ENCODE measurements around the gene CMTM8. TPM values are rescaled to one million over a fixed set of nuclear protein-coding genes. Genes with fewer than 3 reads are reported as not detected.

CMTM8 gene
- total RNA-seq, 4 donors from 2014 or later: 4.4 to 39.2 (median 7.4) TPM

GRCh38 chr3:32303977-32304881 is 65.7 kb downstream of the CMTM8 start:
- Histone ChIP-seq H3K36me3 (no peaks in the 10 kb centered on the region), H3K27me3 (no peaks in the 10 kb centered on the region), H3K4me3 (no peak overlapping the region), H3K4me1 (peaks cover 0 to 21% (median 2%) of the 10 kb centered on the region in 4 donors), H3K9me3 (no peaks in the 10 kb centered on the region), H3K27ac (no peak overlapping the region)
- in situ Hi-C loops (cut with MboI; ENCODE audit: low pct_ligation_motif_present in 1 of 4, low pct_unique_long_range_greater_than_20kb in 1 of 4, low sequenced_read_pairs in 3 of 4): no loop called here
- DNase-seq: no peak
- TF ChIP-seq EP300 (IDR thresholded peaks at IDR 0.05; ENCODE audit: low read depth) (no peak), POLR2AphosphoS5 (IDR thresholded peaks at IDR 0.05) (no peak), POLR2A (IDR thresholded peaks at IDR 0.05) (no peak), CTCF (IDR thresholded peaks at IDR 0.05) (no peak)
- WGBS, 2 donors (ENCODE audit: low coverage in 1 of 2): 72 to 83% methylated on average over 2 to 3 of the region's 3 CpGs
- intact Hi-C loops (cut with DNase I; ENCODE audit: low total_unique reads): no loop called here

GRCh38 chr3:32305361-32305876 is 66.9 kb downstream of the CMTM8 start:
- TF ChIP-seq POLR2A (IDR thresholded peaks at IDR 0.05): no peak
- TF ChIP-seq EP300 (IDR thresholded peaks at IDR 0.05; ENCODE audit: low read depth): no peak
- no peak for TF ChIP-seq CTCF (IDR thresholded peaks at IDR 0.05)
- no peak for TF ChIP-seq POLR2AphosphoS5 (IDR thresholded peaks at IDR 0.05)
- WGBS, 2 donors (ENCODE audit: low coverage in 1 of 2): 86 to 100% methylated on average over 1 to 2 of the region's 2 CpGs
- Histone ChIP-seq H3K27ac (no peak overlapping the region), H3K4me1 (peaks cover 0 to 21% (median 2%) of the 10 kb centered on the region in 4 donors), H3K9me3 (no peaks in the 10 kb centered on the region), H3K27me3 (no peaks in the 10 kb centered on the region), H3K36me3 (no peaks in the 10 kb centered on the region), H3K4me3 (no peak overlapping the region)
- in situ Hi-C loops (cut with MboI; ENCODE audit: low pct_ligation_motif_present in 1 of 4, low pct_unique_long_range_greater_than_20kb in 1 of 4, low sequenced_read_pairs in 3 of 4): no loop called here
- DNase-seq: no peak
- intact Hi-C loops (cut with DNase I; ENCODE audit: low total_unique reads): no loop called here

GRCh38 chr3:32306072-32306471 is 67.6 kb downstream of the CMTM8 start:
- no peak for DNase-seq
- no peak overlapping the region for H3K4me3 ChIP-seq
- H3K36me3 ChIP-seq: no peaks in the 10 kb centered on the region
- intact Hi-C loops (cut with DNase I; ENCODE audit: low total_unique reads) (no loop called here), in situ Hi-C loops (cut with MboI; ENCODE audit: low pct_ligation_motif_present in 1 of 4, low pct_unique_long_range_greater_than_20kb in 1 of 4, low sequenced_read_pairs in 3 of 4) (no loop called here)
- no peaks in the 10 kb centered on the region for H3K27me3 ChIP-seq
- no peak overlapping the region for H3K27ac ChIP-seq
- peaks cover 0 to 21% (median 2%) of the 10 kb centered on the region in 4 donors for H3K4me1 ChIP-seq
- TF ChIP-seq POLR2AphosphoS5 (IDR thresholded peaks at IDR 0.05) (no peak), POLR2A (IDR thresholded peaks at IDR 0.05) (no peak)
- WGBS, 2 donors (ENCODE audit: low coverage in 1 of 2): 92 to 100% methylated on average over 1 to 3 of the region's 3 CpGs
- H3K9me3 ChIP-seq: no peaks in the 10 kb centered on the region

DNA sequence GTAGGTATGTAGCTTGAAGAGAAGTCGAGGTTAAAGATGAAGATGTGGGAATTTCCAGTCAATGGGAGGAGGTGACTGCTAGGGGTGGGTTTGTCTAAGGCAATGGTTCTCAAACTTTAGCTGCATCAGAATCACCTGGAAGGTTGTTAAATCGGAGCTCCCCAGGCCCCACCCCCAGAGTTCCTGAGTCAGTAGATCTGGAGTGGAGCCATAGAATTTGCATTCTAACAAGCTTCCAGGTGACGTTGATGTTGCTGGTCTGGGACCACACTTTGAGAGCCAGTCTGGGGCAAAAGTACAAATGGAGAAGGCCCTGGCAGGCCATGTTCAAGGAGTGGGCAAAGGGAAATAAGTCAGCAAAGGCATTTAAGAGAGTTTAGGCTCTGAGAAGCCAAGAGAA is 69.1 kb downstream of the CMTM8 start:
- no peak overlapping the region for H3K4me3 ChIP-seq
- TF ChIP-seq POLR2A (IDR thresholded peaks at IDR 0.05) (no peak), CTCF (IDR thresholded peaks at IDR 0.05) (no peak), POLR2AphosphoS5 (IDR thresholded peaks at IDR 0.05) (no peak), EP300 (IDR thresholded peaks at IDR 0.05; ENCODE audit: low read depth) (no peak)
- intact Hi-C loops (cut with DNase I; ENCODE audit: low total_unique reads) (no loop called here), in situ Hi-C loops (cut with MboI; ENCODE audit: low pct_ligation_motif_present in 1 of 4, low pct_unique_long_range_greater_than_20kb in 1 of 4, low sequenced_read_pairs in 3 of 4) (no loop called here)
- no peaks in the 10 kb centered on the region for H3K9me3 ChIP-seq
- DNase-seq: no peak
- no peak overlapping the region for H3K27ac ChIP-seq
- H3K27me3 ChIP-seq: no peaks in the 10 kb centered on the region
- peaks cover 0 to 18% (median 2%) of the 10 kb centered on the region in 4 donors for H3K4me1 ChIP-seq
- no peaks in the 10 kb centered on the region for H3K36me3 ChIP-seq
- WGBS, 2 donors (ENCODE audit: low coverage in 1 of 2): 77% methylated on average over 3 of the region's 3 CpGs; no CpG with 5 or more reads in 1 of the 2 donors
